CD4-positive, CD25-positive, alpha-beta regulatory T cell (primary cell): Measurements from ENCODE around the gene C8A. TPM values are rescaled to one million over a fixed set of nuclear protein-coding genes. Genes with fewer than 3 reads are reported as not detected.

Source experiments
- ATAC-seq, 2 donors: fragments of 150-1000 bp; cut with Tn5 transposase; one replicate each; pipeline ENCODE4 v1.10.0; 2021; ENCODE audit warnings: low read depth in 2 of 2, moderate number of reproducible peaks in 2 of 2, moderate library complexity in 1 of 2
- DNase-seq, 3 donors: peaks; one replicate each; pipeline versions ENCODE4 v3.0.0 to v3.0.0-alpha.2; 2012 to 2022; ENCODE audit warnings: mixed read lengths in 1 of 3
- H3K27ac ChIP-seq: one replicate; pipeline ENCODE4 v1.7.0; 2013; ENCODE audit warnings: mild to moderate bottlenecking, low read length; ENCODE audit not compliant: insufficient read depth, poor library complexity, severe bottlenecking
- H3K27me3 ChIP-seq: one replicate; pipeline ENCODE4 v1.7.0; 2013; ENCODE audit warnings: low read length; ENCODE audit not compliant: control insufficient read depth, insufficient read depth
- H3K36me3 ChIP-seq: one replicate; pipeline ENCODE4 v1.7.0; 2013; ENCODE audit warnings: mild to moderate bottlenecking, low read length, moderate library complexity; ENCODE audit not compliant: control insufficient read depth, insufficient read depth
- H3K4me1 ChIP-seq: 2 replicates; pipeline ENCODE4 v1.7.0; 2013; ENCODE audit warnings: mild to moderate bottlenecking, low read length; ENCODE audit not compliant: insufficient read depth, control insufficient read depth, poor library complexity, severe bottlenecking
- H3K4me3 ChIP-seq: one replicate; pipeline ENCODE4 v1.7.0; 2013; ENCODE audit warnings: low read depth, mild to moderate bottlenecking, low read length, moderate library complexity
- H3K9me3 ChIP-seq, 2 experiments: 1 replicate in 1 of 2; 2 replicates in 1 of 2; pipeline ENCODE4 v1.7.0; 2013; ENCODE audit warnings: low read length in 2 of 2, mild to moderate bottlenecking in 1 of 2, moderate library complexity in 1 of 2; ENCODE audit not compliant: control insufficient read depth in 2 of 2
- H3K27ac Mint-ChIP-seq, 3 donors: one replicate each; pipeline ENCODE4 v1.8.0; 2020 to 2022; ENCODE audit warnings: mild to moderate bottlenecking in 3 of 3, mixed read lengths in 3 of 3, moderate library complexity in 2 of 3
- H3K27me3 Mint-ChIP-seq: one replicate; pipeline ENCODE4 v1.8.0; 2022; ENCODE audit warnings: mild to moderate bottlenecking, mixed read lengths
- H3K36me3 Mint-ChIP-seq: one replicate; pipeline ENCODE4 v1.8.0; 2020; ENCODE audit warnings: mixed read lengths
- H3K4me1 Mint-ChIP-seq, 4 donors: one replicate each; pipeline ENCODE4 v1.8.0; 2020 to 2022; ENCODE audit warnings: mixed read lengths in 4 of 4, mild to moderate bottlenecking in 1 of 4
- H3K4me3 Mint-ChIP-seq, 4 donors: one replicate each; pipeline ENCODE4 v1.8.0; 2020 to 2022; ENCODE audit warnings: mild to moderate bottlenecking in 4 of 4, mixed read lengths in 4 of 4, moderate library complexity in 3 of 4
- H3K9me3 Mint-ChIP-seq, 7 donors: one replicate each; pipeline ENCODE4 v1.8.0; 2020 to 2022; ENCODE audit warnings: mixed read lengths in 7 of 7, mild to moderate bottlenecking in 3 of 7, moderate library complexity in 2 of 7
- polyA plus RNA-seq, 4 donors: library from polyadenylated mRNA; unstranded; fragments of 300-500 nt; fragmentation: Illumina TruSeq; gene quantifications; one replicate each; pipeline ENCODE4 v1.2.3, GENCODE V29; 2021
- total RNA-seq: library from RNA; stranded (reverse); gene quantifications from one replicate; pipeline ENCODE4 v1.2.3, GENCODE V29; 2022

The C8A gene
- total and polyA plus RNA-seq, 5 donors from 2014 or later: not detected

DNA sequence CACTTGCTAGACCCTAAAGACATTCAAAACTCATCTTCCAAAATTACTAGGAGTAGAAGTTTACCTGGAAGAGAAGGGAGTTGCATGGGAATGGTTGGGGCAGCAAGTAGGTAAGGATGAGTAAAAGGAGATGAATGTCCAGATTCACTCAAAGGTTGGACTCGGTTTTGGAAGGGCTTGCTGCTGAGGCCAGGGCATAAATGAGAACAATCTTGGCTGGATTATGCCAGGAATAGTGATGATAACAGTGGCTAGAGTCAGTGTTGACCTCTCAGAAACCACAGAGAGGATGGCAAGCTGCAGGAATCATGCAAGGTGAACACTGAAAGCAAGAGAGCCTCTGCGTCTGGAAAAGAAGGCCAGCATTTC, 43.4 kb downstream of the C8A start:
- Mint-ChIP-seq H3K9me3 (peaks cover 0 to 5% (median 0%) of the 10 kb centered on the region in 7 donors), H3K27me3 (no peaks in the 10 kb centered on the region), H3K27ac (no peak overlapping the region), H3K4me1 (no peaks in the 10 kb centered on the region), H3K4me3 (no peak overlapping the region), H3K36me3 (no peaks in the 10 kb centered on the region)
- H3K9me3 ChIP-seq: no peaks in the 10 kb centered on the region
- H3K36me3 ChIP-seq: no peaks in the 10 kb centered on the region
- no peaks in the 10 kb centered on the region for H3K4me1 ChIP-seq
- no peak overlapping the region for H3K27ac ChIP-seq
- ATAC-seq (no peak), DNase-seq (no peak)
- no peak overlapping the region for H3K4me3 ChIP-seq
- no peaks in the 10 kb centered on the region for H3K27me3 ChIP-seq

DNA sequence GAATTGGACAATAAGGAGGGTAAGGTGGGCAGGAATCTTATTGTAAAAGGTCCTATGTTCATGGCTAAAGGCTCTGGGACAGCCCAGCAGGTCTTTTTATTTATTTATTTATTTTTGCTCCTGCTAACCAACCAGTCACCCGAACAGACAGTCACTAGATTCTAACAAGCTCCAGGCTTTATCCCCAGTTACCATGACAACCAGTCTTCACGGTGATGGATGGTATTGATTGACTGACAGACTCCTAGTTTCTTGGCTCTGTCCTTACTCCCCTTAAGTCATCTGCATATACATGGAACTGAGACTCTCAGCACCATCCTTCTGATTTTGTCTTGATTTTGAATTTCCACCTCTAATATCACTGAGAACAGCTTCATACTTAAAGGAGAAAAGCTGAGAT, 44.3 kb downstream of the C8A start:
- Mint-ChIP-seq H3K36me3 (no peaks in the 10 kb centered on the region), H3K4me3 (no peak overlapping the region), H3K27ac (no peak overlapping the region), H3K9me3 (peaks cover 0 to 5% (median 0%) of the 10 kb centered on the region in 7 donors), H3K4me1 (no peaks in the 10 kb centered on the region), H3K27me3 (peaks cover under 1% of the 10 kb centered on the region)
- Histone ChIP-seq H3K4me1 (no peaks in the 10 kb centered on the region), H3K4me3 (no peak overlapping the region), H3K27ac (no peak overlapping the region), H3K27me3 (no peaks in the 10 kb centered on the region), H3K9me3 (no peaks in the 10 kb centered on the region), H3K36me3 (no peaks in the 10 kb centered on the region)
- DNase-seq (no peak), ATAC-seq (no peak)

DNA sequence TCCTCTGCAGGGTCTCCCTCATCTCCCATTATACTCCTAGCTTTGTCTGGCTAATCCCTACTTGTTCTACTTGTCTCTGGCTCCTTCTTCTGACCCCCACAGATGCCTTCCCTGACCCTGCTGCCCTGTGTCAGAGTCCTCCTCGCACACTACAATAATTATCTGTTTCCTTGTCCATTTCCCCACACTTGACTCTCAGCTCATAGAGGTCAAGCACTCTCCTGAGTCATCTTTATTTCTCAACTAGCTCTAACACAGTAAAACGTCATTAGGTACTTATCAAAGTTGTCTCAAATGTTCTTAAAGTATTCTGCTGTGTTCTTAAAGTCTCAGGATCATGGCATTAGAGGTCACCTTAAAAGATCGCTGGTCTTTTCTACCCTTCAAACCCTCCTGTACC, 47.1 kb downstream of the C8A start:
- no peaks in the 10 kb centered on the region for H3K4me1 ChIP-seq
- DNase-seq (no peak), ATAC-seq (no peak)
- H3K36me3 ChIP-seq: no peaks in the 10 kb centered on the region
- Mint-ChIP-seq H3K27ac (no peak overlapping the region), H3K4me3 (no peak overlapping the region), H3K36me3 (no peaks in the 10 kb centered on the region), H3K27me3 (peaks cover 4% of the 10 kb centered on the region), H3K4me1 (no peaks in the 10 kb centered on the region), H3K9me3 (peaks cover 0 to 3% (median 0%) of the 10 kb centered on the region in 7 donors)
- no peaks in the 10 kb centered on the region for H3K9me3 ChIP-seq
- no peak overlapping the region for H3K4me3 ChIP-seq
- H3K27ac ChIP-seq: no peak overlapping the region
- H3K27me3 ChIP-seq: no peaks in the 10 kb centered on the region

DNA sequence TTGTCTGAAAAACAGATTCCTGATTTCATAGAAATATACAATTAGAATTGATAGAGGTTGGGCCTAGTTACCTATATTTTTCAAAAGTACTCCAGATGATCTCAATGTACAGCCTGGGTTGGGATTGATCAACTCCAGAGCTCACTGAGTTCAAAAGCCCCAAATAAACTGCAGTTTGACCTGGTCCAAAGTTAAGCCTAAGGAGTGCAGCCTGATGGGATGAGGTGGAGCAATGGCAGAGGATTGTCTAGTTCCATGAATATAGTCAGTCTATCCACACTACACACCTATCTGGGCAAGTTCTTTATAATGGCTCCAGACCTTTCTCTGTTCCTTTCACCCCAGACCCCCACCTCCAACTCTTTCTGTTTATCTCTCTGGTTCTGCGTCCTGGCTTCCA, 49.2 kb downstream of the C8A start:
- Mint-ChIP-seq H3K9me3 (peaks cover 0 to 3% (median 0%) of the 10 kb centered on the region in 7 donors), H3K4me1 (no peaks in the 10 kb centered on the region), H3K4me3 (no peak overlapping the region), H3K27ac (no peak overlapping the region), H3K27me3 (peaks cover 4% of the 10 kb centered on the region), H3K36me3 (no peaks in the 10 kb centered on the region)
- no peak for ATAC-seq
- no peaks in the 10 kb centered on the region for H3K9me3 ChIP-seq
- no peaks in the 10 kb centered on the region for H3K27me3 ChIP-seq
- H3K27ac ChIP-seq: no peak overlapping the region
- no peaks in the 10 kb centered on the region for H3K36me3 ChIP-seq
- DNase-seq: no peak
- H3K4me3 ChIP-seq: no peak overlapping the region
- no peaks in the 10 kb centered on the region for H3K4me1 ChIP-seq

DNA sequence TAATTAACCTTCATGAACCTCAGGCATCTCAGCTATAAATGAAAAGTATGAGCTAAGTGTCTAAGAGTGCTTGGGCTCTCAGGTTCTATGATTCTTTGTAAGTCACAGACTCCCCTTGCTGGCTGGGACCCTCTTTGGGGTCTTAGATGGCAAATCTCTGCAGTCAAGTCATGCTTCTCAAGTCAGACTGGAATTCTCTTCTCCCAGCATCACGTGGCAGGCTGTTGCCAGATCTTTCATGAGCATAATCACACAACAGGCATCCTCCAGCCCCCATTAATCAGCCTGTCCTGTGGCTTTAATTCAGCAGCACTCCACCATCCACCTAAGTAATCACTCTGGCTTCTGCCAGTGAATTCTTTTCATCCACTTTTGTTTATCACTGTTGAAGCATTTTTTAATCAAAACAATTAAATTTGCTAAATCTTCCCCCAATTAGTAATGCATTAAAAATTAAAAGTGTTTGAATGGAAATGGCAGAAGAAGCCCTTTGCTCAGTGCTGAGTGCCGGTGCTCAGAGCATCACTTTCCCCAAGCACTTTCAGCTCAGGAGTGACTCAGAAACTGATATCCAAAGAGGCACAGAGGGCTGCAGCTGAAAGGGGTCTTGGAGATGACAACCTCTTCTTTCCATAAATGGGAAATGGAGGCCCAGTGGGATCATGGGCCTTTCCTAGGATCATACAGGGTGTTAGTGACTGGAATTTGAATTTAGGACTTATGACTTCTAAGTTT, 50.2 kb downstream of the C8A start:
- no peak overlapping the region for H3K4me3 ChIP-seq
- no peaks in the 10 kb centered on the region for H3K9me3 ChIP-seq
- no peak overlapping the region for H3K27ac ChIP-seq
- no peaks in the 10 kb centered on the region for H3K27me3 ChIP-seq
- H3K36me3 ChIP-seq: no peaks in the 10 kb centered on the region
- ATAC-seq (no peak), DNase-seq (no peak)
- Mint-ChIP-seq H3K27me3 (peaks cover 4% of the 10 kb centered on the region), H3K36me3 (no peaks in the 10 kb centered on the region), H3K9me3 (peaks cover 0 to 3% (median 0%) of the 10 kb centered on the region in 7 donors), H3K4me1 (no peaks in the 10 kb centered on the region), H3K4me3 (no peak overlapping the region), H3K27ac (no peak overlapping the region)
- no peaks in the 10 kb centered on the region for H3K4me1 ChIP-seq

DNA sequence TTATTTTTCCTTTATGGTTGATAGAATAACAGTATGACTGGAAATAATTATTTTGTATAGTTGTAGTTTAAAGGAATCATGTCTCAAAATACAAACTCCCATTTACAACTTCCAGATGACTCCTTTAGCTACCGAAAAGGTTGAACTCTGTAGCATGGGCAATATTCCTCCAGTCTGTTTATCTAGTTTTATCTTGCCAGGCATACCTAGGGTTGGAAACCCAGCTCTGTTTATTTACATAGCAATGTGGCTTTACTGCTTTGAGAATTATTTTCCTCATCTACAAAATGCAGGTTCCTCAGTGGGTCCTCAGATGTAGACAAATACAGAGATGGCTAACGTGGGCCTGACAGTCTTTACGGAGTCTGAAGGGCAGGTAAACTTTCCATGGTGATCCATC, 51.1 kb downstream of the C8A start:
- Mint-ChIP-seq H3K27me3 (peaks cover 4% of the 10 kb centered on the region), H3K4me3 (no peak overlapping the region), H3K4me1 (no peaks in the 10 kb centered on the region), H3K9me3 (peaks cover 0 to 3% (median 0%) of the 10 kb centered on the region in 7 donors), H3K27ac (no peak overlapping the region), H3K36me3 (no peaks in the 10 kb centered on the region)
- Histone ChIP-seq H3K27ac (no peak overlapping the region), H3K4me1 (no peaks in the 10 kb centered on the region), H3K36me3 (no peaks in the 10 kb centered on the region), H3K9me3 (no peaks in the 10 kb centered on the region), H3K27me3 (no peaks in the 10 kb centered on the region), H3K4me3 (no peak overlapping the region)
- DNase-seq: no peak
- no peak for ATAC-seq

DNA sequence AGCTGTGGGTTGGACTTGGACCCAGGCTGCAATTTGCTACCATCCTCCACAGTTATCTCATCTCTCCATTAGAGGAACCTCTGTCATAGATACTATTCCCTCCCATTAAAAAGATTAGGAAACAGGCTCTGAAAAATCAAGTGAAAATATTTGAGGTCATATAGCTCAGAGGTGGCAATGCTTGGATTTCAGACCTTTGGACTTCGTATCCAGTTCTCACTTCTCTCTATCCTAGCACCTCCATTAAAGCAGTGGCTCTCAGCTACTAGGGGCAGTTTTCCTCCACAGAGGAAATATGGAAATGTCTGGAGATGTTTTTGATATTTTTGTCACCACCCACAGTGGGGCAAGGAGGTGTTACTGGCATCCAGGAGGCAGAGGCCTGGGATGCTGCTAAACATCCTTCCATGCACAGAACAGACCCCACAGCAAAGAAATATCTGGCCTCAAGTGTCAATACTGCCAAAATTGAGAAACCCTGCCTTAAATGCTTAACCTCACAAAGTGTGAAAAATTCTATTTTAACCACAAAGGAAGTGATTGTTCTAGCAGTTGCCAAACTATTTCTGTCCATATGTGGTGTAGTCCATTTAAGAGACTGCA, 54.1 kb downstream of the C8A start:
- H3K9me3 ChIP-seq: no peaks in the 10 kb centered on the region
- Mint-ChIP-seq H3K4me3 (no peak overlapping the region), H3K27ac (no peak overlapping the region), H3K9me3 (peaks cover 0 to 1% (median 0%) of the 10 kb centered on the region in 7 donors), H3K27me3 (peaks cover 4% of the 10 kb centered on the region), H3K36me3 (no peaks in the 10 kb centered on the region), H3K4me1 (no peaks in the 10 kb centered on the region)
- no peak for ATAC-seq
- H3K4me1 ChIP-seq: no peaks in the 10 kb centered on the region
- no peak overlapping the region for H3K4me3 ChIP-seq
- no peak overlapping the region for H3K27ac ChIP-seq
- no peaks in the 10 kb centered on the region for H3K36me3 ChIP-seq
- no peaks in the 10 kb centered on the region for H3K27me3 ChIP-seq
- no peak for DNase-seq

DNA sequence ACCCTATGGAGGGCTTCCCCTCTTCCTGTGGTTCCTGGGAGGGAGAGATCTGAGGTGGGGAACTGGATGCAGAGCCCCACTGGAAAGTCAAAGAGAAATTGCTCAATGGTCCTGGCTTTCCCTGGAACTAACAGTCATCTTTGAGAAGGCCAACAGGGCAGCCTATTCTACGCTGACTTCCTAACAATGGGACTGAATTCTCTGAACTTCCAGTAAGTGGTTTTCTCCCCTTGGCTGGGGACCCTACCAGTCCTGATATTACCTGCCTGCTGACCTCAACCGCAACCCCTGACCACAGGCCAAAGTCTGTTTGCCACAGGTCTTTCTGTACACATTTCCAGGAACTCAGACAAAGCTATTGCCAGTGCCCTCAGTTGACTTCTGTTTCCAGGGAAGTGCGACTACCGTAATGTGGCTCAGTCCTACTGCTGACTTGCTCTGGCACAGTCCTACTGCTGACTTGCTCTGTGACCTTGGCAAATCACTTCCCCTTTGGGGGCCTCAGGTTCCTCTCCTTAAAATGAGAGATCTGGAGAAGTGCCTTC, 55.9 kb downstream of the C8A start:
- Histone ChIP-seq H3K36me3 (no peaks in the 10 kb centered on the region), H3K4me1 (no peaks in the 10 kb centered on the region), H3K27me3 (no peaks in the 10 kb centered on the region), H3K27ac (no peak overlapping the region), H3K9me3 (no peaks in the 10 kb centered on the region), H3K4me3 (no peak overlapping the region)
- ATAC-seq: no peak
- no peak overlapping the region for H3K4me3 Mint-ChIP-seq
- H3K9me3 Mint-ChIP-seq: no peaks in the 10 kb centered on the region
- no peaks in the 10 kb centered on the region for H3K4me1 Mint-ChIP-seq
- H3K36me3 Mint-ChIP-seq: no peaks in the 10 kb centered on the region
- H3K27ac Mint-ChIP-seq: no peak overlapping the region
- H3K27me3 Mint-ChIP-seq: no peaks in the 10 kb centered on the region
- DNase-seq: no peak
